GM18505 (cell line): ENCODE results near the gene LPP.
A peak's percentile ranks its signal among the peaks of the same experiment; 100 is the strongest.

ENCODE experiments used
- ATAC-seq: cut with Tn5 transposase; IDR thresholded peaks from one replicate; pipeline ENCODE4 v1.9.1; 2021; ENCODE audit not compliant: unreplicated experiment
- POLR2A ChIP-seq: IDR thresholded peaks from 4 replicates; pipeline ENCODE4 v1.6.1; 2011; ENCODE audit warnings: borderline replicate concordance; ENCODE audit not compliant: insufficient read depth, insufficient read length; ENCODE audit errors: extremely low read depth

LPP gene

DNA sequence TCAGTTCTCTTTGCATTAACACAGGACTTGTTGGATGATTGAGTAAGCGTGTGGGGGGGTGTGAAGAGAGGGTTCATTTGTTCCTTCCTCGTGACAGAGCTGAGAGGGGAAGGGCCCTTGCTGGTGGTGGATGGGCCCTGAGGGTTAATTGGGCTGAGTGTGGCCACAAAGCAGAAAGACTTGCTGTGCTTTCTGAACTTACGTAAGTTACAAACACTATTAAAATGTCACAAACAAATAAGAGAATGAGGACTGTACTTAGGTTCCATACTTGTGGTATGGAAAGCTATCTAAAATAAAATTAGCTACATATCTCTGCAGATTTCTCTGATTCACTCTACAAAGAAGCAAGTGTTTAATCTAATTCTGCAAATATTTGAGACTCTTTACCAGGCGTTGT, 231.3 kb downstream of the LPP start:
- no peak for ATAC-seq
- TF ChIP-seq POLR2A, result no peak

GRCh38 chr3:188389711-188390342, 235.9 kb downstream of the LPP start:
- ATAC-seq, result peak; percentile 97
- TF ChIP-seq POLR2A, result no peak

DNA sequence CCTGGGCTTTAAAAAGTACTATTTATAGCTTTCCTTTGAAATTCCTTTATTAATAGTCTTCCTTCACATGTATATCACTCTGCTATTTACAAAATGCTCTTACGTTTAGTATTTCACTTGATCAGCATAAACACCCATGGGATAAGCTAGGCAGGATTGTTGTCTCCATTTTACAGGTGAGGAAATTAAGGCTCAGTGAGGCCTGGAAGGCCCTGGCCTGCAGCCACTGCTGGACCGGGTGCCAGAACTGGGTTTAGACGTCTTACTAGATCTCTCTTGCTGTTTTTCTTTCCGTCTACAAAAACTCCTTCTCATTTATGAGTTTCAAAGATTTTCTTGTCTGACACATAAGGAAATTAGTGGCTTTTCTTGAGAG, 236.4 kb downstream of the LPP start:
- peak; percentile 39 for ATAC-seq
- no peak for TF ChIP-seq POLR2A

DNA sequence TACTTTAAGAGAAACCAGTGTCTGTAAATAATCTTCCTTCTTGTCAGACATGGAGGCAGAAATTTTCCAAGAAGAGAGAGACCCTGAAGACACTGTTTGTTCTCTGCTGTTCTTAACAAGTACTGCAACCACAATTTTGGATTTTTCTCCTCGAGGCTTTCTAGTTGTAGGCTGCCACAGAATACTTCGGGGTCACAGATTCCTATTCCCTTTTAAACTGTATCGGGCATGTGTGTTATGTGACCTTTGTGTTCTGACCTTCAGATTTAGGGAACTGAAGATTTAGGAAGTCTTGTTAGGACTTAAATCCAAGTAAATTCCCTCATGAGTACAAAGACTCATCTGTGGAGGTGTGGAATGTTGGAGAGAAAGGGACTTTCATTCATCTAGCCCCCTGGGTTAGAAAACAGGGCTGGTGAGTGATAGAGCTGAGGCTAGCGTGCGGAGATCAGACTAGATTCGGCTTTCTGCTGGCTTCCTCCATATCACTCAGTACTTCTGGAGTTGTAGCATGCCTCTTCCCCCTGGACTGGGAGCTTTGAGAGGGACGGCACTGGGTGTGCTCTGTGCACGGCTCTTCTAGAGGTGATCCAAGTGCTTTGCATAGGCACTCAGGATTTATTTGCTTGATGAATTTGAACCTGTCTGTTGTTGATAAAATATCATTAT, 237.0 kb downstream of the LPP start:
- no peak for ATAC-seq
- no peak for TF ChIP-seq POLR2A

DNA sequence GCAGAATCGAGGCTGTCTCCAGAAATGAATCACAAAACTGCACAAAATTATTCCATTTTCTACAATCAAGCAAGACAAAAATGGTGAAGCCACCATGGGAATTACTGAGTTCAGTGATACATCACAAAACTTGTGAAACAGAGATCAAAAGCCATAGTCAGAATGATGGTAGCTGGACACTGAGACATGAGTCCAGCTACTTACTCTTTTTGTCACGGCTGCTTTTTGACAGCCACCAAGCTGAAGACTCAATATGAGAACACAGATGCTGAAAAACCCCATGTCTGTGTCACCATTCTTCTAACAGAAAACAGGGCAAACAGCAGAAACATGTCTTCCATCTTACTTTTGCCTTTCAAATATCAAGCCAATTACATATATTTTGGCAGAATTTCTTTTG, 237.6 kb downstream of the LPP start:
- no peak for ATAC-seq
- TF ChIP-seq POLR2A, result no peak

- no peak for TF ChIP-seq POLR2A
Observed at GRCh38 chr3:188392076-188392475, 238.1 kb downstream of the LPP start.

DNA sequence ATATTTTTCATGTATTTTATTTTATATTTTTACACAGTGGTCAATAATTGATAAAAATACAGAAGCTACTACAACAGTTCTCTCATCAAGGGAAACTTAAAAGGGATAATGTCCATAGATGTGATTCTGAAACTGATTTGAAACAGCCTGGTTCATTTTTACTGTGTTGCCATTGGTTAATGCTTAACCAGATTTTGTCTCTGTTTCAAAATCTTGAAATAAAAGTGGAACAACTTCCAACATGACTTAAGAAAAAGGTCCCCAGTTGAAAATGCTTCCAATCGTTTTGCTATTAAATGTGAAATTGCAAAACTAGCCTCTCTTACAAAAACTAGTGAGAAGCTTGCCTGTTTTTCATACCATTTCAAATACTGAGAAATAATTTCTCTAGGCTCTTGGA, 240.7 kb downstream of the LPP start:
- no peak for ATAC-seq
- no peak for TF ChIP-seq POLR2A

More at GRCh38 chr3:188392076-188392475, 238.1 kb downstream of the LPP start:
- no peak for ATAC-seq

- TF ChIP-seq POLR2A, result no peak
- no peak for ATAC-seq
Observed at GRCh38 chr3:188396251-188396650, 242.3 kb downstream of the LPP start.

DNA sequence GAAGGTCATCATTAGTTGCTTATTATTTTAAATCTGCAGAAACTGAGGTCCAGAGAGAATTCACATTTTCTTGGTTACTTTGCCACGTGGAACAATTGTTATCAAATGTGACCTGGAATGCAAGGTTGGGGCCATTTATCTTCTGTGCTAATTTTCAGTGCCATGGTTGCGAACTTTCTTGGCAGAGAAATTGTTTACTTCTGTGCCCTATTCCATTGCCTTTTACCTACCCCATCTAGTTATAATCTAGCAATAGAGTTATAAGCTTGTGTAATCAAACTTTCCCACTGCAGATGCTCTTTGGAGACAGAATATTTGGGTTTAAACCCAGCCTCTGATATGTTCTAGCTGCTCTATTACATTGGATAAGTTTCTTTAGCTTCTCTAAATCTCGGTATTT, 242.9 kb downstream of the LPP start:
- TF ChIP-seq POLR2A, result no peak
- ATAC-seq, result no peak

DNA sequence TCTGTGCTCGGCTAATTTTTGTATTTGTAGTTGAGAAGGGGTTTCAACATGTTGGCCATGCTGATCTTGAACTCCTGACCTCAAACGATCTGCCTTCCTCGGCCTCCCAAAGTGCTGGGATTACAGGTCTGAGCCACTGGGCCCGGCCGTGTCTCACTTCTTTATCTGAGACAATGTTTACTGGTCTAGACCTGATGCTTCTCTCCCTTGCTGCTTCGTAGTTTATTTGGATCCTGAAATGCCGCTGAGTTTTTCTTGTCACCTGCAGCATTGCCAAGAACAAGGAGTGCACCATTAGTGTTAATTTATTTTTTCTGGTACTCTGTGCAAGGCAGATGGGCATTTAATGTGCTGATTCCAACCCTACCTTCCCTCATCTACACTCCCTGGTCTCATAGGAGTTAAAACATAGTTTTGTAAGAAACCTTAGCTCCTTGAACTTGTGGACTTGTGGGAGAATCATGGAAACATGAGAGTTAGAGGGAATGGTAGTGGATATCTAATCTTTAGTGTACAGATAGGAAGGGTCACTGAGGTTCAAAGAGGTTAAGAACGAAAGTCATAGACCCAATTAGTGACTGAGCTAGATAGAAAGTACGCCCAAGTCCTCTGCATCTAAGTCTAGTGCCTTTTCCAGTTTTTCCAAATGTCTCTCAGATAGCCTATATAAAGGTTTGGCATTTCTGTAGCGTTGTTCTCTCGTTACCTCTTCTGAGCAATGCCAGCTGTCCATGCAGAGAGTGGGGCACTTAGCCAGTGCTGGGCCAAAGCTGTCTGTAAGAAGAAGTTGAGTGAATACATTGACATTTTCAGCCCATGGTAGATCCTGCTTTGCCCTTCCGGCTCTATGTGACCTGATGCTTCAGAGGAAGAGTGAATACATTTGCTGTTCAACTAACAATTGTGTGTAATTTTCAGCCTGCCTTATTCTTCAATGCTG, 244.1 kb downstream of the LPP start:
- no peak for ATAC-seq
- TF ChIP-seq POLR2A, result no peak

DNA sequence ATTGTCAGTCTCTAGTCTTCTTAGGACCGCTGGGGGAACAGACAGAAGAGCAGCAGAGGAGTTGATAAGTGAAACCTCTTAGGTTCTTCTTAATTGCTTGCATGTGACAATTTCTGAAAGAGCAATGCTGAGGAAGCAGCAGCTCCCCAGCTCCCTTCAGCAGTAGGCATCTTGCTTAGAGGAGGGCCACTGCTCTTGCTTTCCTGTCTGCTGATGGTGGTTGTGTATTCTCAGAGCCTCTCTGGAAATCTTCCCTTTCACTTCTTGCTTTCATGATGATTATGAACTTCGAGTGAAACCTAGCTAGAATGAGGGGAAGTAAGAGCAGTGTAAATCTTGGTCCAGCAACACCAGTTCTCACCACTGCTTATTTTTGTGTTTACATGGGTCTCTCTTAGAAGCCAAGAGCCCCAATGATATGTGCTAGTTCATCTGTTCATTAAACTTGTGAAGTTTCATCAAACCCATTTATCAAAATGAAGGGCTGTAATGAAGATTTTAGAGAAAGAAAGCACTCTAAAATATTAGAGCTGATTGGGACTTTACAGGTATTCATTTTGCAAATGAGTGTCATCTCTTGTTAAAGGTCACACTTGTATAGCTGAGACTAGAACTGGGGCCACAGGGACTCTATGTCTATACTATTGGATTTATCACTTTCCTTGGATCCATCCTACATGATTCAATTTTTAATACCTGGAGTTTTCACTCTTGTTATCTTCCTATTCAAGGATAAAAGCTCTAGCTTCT, 246.7 kb downstream of the LPP start:
- ATAC-seq, result peak; percentile 96
- TF ChIP-seq POLR2A, result no peak

DNA sequence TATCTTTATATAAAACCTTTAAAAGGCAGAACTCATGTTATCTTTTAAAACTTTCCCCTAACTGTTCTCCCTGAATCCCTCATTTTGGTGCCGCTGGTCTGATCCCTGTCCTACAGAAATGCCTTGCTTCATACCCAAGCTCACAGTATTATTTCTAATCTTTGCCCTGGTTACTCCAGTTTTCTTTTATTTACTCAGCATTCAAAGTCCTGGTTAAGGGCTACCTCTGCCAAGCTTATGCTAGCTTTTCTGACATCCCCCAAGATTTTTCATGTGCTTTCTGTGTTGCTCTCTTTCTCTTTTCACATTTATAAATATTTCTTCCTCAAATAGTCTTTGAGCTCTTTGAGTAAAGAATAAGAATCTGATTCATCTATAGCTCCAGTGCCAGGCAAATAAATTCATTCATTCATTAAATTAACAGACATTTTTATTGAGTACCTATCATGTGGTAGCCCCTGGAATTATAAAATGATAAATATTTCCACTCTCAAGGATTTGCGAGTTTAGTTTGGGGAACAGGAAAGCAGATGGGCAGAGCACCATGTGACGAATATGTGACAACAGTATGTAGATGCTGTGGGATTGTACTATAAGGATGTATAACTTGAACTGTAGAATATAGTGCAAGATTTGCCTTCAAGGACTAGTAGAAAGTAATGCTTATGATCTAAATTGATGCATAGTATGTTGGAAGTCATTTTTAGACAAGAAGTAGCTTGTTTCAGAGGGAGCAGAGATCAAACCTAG, 247.5 kb downstream of the LPP start:
- no peak for TF ChIP-seq POLR2A
- ATAC-seq, result no peak
